Kidney (tissue), 14 donors: ENCODE data around the gene WDR45B. TPM values are rescaled to one million over a fixed set of nuclear protein-coding genes. Genes with fewer than 3 reads are reported as not detected.
"Not testable (repeated sequence)": the region's sequence is repeated elsewhere in the genome, so short reads cannot be mapped to it uniquely, and the experiment has no call there.

Source experiments
- DNase-seq, 5 donors: peaks; one replicate each; pipeline ENCODE4 v3.0.0-alpha.2; 2013 to 2020
- FAIRE-seq: peaks from 2 replicates; lab custom pipeline; 2012; peaks lifted over from hg19 to GRCh38; lab: Jason Lieb, UNC
- H3K27ac ChIP-seq, 2 donors: one replicate each; pipeline ENCODE4 v1.7.0; 2013; ENCODE audit warnings: low read depth in 2 of 2, low read length in 2 of 2, inconsistent platforms in 1 of 2
- H3K27me3 ChIP-seq: one replicate; pipeline ENCODE4 v1.7.1; 2013; ENCODE audit warnings: low read length, inconsistent platforms; ENCODE audit not compliant: control insufficient read depth, insufficient read depth
- H3K36me3 ChIP-seq, 3 donors: one replicate each; pipeline versions ENCODE4 v1.7.0 to v1.7.1; 2013; ENCODE audit warnings: low read length in 3 of 3, control low read depth in 1 of 3, inconsistent platforms in 1 of 3; ENCODE audit not compliant: insufficient read depth in 3 of 3, control insufficient read depth in 2 of 3
- H3K4me1 ChIP-seq, 3 donors: one replicate each; pipeline versions ENCODE4 v1.7.0 to v1.7.1; 2013; ENCODE audit warnings: low read length in 3 of 3, inconsistent platforms in 1 of 3, low read depth in 1 of 3; ENCODE audit not compliant: control insufficient read depth in 2 of 3, insufficient read depth in 2 of 3
- H3K4me3 ChIP-seq, 3 donors: one replicate each; pipeline versions ENCODE4 v1.7.0 to v1.8.1; 2013; ENCODE audit warnings: low read length in 3 of 3, control low read depth in 1 of 3, inconsistent platforms in 1 of 3
- H3K9ac ChIP-seq, 3 donors: one replicate each; pipeline versions ENCODE4 v1.7.0 to v1.7.1; 2013; ENCODE audit warnings: low read length in 3 of 3, control low read depth in 1 of 3, inconsistent platforms in 1 of 3
- H3K9me3 ChIP-seq, 3 donors: one replicate each; pipeline versions ENCODE4 v1.7.0 to v1.7.1; 2013; ENCODE audit warnings: low read length in 3 of 3, control low read depth in 1 of 3, inconsistent platforms in 1 of 3; ENCODE audit not compliant: control insufficient read depth in 2 of 3, insufficient read depth in 1 of 3
- CTCF ChIP-seq: IDR thresholded peaks from 3 replicates; pipeline ENCODE4 v1.5.1; 2012; ENCODE audit warnings: mild to moderate bottlenecking, moderate library complexity, borderline replicate concordance; ENCODE audit not compliant: insufficient read depth; ENCODE audit errors: extremely low read depth
- intact Hi-C: fragments of 100-400 bp; cut with DNase I; formaldehyde crosslinking; loops from one replicate; pipeline ENCODE4 v1.11.1; 2022
- polyA plus RNA-seq: library from polyadenylated mRNA; stranded (reverse); fragments of 350-450 nt; fragmentation: Illumina TruSeq; extraction: RNeasy Lipid Tissue Mini Kit (QIAGEN cat#74804); gene quantifications from one replicate; pipeline ENCODE4 v1.2.3, GENCODE V29; 2014; ENCODE audit warnings: low read depth, low replicate concordance; ENCODE audit not compliant: insufficient read depth
- total RNA-seq: library from RNA; stranded (reverse); fragmentation: NEBNext Ultra II Directional; extraction: Animal tissue kit (Norgen Biotek cat#: 25700); gene quantifications from one replicate; pipeline ENCODE4 v1.2.1, GENCODE V29; 2021
- donor health status: control.
- donor health status: control.
- donor health status: control.
- donor health status: control.
- donor health status: control.
- donor health status: DM: yes; HTN: yes; CAD: no.
- donor health status: Normal renal cell carcinoma (clear cell type).

Gene WDR45B
- total and polyA plus RNA-seq, 2 donors from 2014 or later: 64.7 to 65.4 TPM

GRCh38 chr17:82577300-82577699, 70.9 kb downstream of the WDR45B start:
- no peak overlapping the region for H3K4me3 ChIP-seq
- H3K36me3 ChIP-seq: peaks cover 4 to 8% (median 4%) of the 10 kb centered on the region in 3 donors
- DNase-seq (no peak), FAIRE-seq (no peak)
- H3K9me3 ChIP-seq: no peaks in the 10 kb centered on the region
- no peak for TF ChIP-seq CTCF
- peaks cover 0 to 7% (median 0%) of the 10 kb centered on the region in 3 donors for H3K4me1 ChIP-seq
- H3K9ac ChIP-seq: no peak overlapping the region
- no peak overlapping the region for H3K27ac ChIP-seq
- intact Hi-C loops: loop anchor here (10.0 kb wide), 1 partner anchor 112 kb away; no protein-coding TSS in a partner anchor
- no peaks in the 10 kb centered on the region for H3K27me3 ChIP-seq

- not testable (repeated sequence) for DNase-seq, FAIRE-seq, H3K9ac ChIP-seq, H3K4me3 ChIP-seq, H3K9me3 ChIP-seq, H3K4me1 ChIP-seq, H3K27me3 ChIP-seq, H3K27ac ChIP-seq
- intact Hi-C loops: loop anchor here (10.0 kb wide), 1 partner anchor 111 kb away; no protein-coding TSS in a partner anchor
- peaks cover 4 to 16% (median 10%) of the 10 kb centered on the region in 3 donors for H3K36me3 ChIP-seq
Measured at GRCh38 chr17:82575581-82576221, 72.5 kb downstream of the WDR45B start.

GRCh38 chr17:82574041-82574440, 74.2 kb downstream of the WDR45B start:
- Histone ChIP-seq H3K36me3 (peaks cover 4 to 23% (median 14%) of the 10 kb centered on the region in 3 donors), H3K4me3 (no peak overlapping the region), H3K27me3 (no peaks in the 10 kb centered on the region), H3K27ac (no peak overlapping the region), H3K4me1 (peaks cover 0 to 6% (median 3%) of the 10 kb centered on the region in 3 donors), H3K9ac (no peak overlapping the region), H3K9me3 (no peaks in the 10 kb centered on the region)
- DNase-seq (peak in 3 of 5 donors; percentile 66 to 89 (median 85)), FAIRE-seq (no peak)
- no peak for TF ChIP-seq CTCF
- intact Hi-C loops: loop anchor here (10.0 kb wide), 1 partner anchor 109 kb away; no protein-coding TSS in a partner anchor

GRCh38 chr17:82571855-82572254, 76.4 kb downstream of the WDR45B start:
- intact Hi-C loops: loop anchor here (10.0 kb wide), 1 partner anchor 107 kb away; no protein-coding TSS in a partner anchor
- no peak overlapping the region for H3K9ac ChIP-seq

More at GRCh38 chr17:82571855-82572254, 76.4 kb downstream of the WDR45B start:
- Histone ChIP-seq H3K4me1 (peaks cover 0 to 9% (median 0%) of the 10 kb centered on the region in 3 donors), H3K36me3 (peaks cover 4 to 24% (median 16%) of the 10 kb centered on the region in 3 donors), H3K4me3 (no peak overlapping the region), H3K27ac (no peak overlapping the region), H3K27me3 (no peaks in the 10 kb centered on the region), H3K9me3 (no peaks in the 10 kb centered on the region)
- TF ChIP-seq CTCF: no peak
- FAIRE-seq: no peak
- peak in 1 of 5 donors; percentile 22 for DNase-seq
